Coronary artery (tissue), 2 donors: ENCODE data around the gene PLEKHG4B.
"Not testable (repeated sequence)": the region's sequence is repeated elsewhere in the genome, so short reads cannot be mapped to it uniquely, and the experiment has no call there.

Source experiments
- DNase-seq: peaks from one replicate; pipeline ENCODE4 v3.0.0-alpha.2; 2017; ENCODE audit warnings: low spot score
- H3K27ac ChIP-seq, 2 donors: fragments of 200-600 bp; sonication (generic); one replicate each; pipeline ENCODE4 v1.5.1; 2016 to 2019
- H3K4me3 ChIP-seq: fragments of 200-600 bp; sonication (generic); 2 replicates; pipeline ENCODE4 v1.5.1; 2016; ENCODE audit warnings: mild to moderate bottlenecking, moderate library complexity
- TF ChIP-seq, protein P1 (sequence below): fragments of 200-600 bp; sonication (generic); IDR thresholded peaks from one replicate; pipeline ENCODE4 v1.5.1; 2019; ENCODE audit warnings: antibody characterized with exemption

PLEKHG4B gene

DNA sequence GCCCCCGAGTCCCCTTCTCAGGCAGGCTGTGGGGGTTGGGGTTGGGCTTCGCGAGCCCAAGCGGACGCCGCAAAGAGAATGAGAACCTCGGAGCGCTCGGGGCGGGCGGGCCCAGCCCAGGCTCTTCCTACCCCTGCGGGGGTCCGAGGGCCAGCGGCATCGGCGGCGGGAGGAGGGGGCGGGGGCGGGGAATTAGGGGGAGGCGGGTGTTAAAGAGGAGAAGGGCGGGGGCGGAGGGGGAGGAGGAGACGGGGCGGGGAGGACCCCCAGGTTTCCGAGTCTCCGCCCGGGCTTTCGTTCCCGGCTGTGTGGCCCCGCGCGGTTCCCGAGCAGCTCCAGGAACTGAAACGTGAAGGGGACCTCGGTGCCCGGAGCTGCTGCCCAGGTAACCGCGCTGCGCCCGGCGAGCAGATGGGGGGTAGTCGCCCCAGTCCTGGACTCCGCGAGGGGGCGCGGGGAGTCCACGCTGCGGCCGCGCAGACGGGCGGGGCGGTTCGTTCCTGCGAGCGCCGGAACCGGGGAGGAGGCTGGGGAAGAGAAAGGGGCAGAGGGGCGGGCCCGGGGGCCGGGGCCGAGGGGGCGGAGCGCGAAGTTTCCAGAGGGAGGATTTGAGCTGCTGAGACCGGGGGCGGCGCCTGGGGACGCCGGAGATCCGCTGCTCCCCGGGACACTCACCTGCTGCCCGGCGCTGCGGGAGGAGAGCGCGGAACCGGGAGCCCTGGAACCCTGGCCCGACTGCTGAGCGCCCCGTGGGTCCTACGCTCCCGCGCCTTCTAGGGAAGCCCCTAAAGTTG is 38.4 kb upstream of the PLEKHG4B start:
- Histone ChIP-seq H3K27ac (no peak overlapping the region), H3K4me3 (peak overlapping the region; percentile 76)
- no peak for DNase-seq
- TF ChIP-seq, protein P1, sequence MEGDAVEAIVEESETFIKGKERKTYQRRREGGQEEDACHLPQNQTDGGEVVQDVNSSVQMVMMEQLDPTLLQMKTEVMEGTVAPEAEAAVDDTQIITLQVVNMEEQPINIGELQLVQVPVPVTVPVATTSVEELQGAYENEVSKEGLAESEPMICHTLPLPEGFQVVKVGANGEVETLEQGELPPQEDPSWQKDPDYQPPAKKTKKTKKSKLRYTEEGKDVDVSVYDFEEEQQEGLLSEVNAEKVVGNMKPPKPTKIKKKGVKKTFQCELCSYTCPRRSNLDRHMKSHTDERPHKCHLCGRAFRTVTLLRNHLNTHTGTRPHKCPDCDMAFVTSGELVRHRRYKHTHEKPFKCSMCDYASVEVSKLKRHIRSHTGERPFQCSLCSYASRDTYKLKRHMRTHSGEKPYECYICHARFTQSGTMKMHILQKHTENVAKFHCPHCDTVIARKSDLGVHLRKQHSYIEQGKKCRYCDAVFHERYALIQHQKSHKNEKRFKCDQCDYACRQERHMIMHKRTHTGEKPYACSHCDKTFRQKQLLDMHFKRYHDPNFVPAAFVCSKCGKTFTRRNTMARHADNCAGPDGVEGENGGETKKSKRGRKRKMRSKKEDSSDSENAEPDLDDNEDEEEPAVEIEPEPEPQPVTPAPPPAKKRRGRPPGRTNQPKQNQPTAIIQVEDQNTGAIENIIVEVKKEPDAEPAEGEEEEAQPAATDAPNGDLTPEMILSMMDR = no peak

DNA sequence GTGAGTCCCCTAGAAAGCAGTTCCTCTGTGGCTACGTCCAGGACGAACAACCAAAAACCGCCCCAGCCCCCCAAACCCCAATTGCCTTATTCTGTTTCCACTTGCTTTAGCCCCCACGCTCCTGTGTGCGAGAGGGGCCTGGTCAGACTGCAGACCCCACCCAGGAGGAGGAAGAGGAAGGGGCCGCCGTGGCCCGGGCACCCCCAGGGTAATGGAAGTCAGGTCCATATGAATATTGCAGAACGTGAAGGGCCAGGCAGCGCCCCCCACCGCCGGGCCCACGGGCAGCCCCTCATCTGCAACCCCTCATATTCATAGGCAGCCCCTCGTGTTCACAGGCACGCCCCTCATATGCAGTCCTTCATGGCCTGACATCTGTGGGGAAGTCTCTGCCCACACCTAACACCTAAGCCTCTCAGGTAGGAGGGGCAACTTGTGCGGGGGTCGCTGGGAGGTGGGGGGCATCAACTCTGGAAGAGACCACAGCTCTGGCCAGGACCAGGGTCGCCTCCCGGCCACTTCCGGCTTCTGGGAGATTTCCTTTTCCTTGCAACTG is 37.7 kb upstream of the PLEKHG4B start:
- TF ChIP-seq, protein P1 = no peak
- Histone ChIP-seq H3K4me3 (peak overlapping the region; percentile 76), H3K27ac (no peak overlapping the region)
- DNase-seq = no peak

DNA sequence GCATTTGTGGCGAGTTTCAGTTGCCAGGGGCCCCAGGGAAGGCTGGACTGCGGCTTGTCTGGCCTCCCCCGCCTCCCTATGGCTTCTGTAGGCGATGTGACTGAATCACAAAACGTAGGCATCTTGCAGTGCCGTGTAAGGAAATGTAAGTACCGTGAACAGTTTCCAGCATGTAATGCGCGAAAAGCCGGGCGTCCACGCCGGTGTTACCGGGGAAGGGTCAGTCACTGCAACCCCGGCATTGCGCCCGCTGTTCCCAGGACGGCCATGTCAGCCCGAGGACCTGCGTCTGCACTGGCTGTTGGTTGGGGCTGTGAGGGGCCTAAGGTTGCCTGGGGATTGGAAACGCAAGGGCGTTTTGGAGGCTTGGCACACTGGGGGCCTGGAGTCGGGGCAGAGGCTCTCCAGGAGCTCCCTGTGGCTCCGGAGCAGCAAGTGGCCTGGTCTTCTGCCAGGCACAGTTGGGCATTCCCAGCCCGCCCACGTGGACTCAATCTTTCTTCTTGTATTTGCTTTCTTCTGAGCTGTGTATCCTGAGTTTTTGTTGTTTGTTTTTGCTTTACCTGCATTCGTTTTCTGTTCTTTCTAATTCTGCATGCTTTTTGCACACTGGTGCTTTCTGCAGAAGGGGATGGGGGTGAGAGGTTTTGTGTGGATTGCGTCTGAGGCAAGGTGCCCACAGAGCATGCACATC is 36.9 kb upstream of the PLEKHG4B start:
- H3K4me3 ChIP-seq = no peak overlapping the region
- DNase-seq = no peak
- TF ChIP-seq, protein P1 = no peak
- no peak overlapping the region for H3K27ac ChIP-seq

DNA sequence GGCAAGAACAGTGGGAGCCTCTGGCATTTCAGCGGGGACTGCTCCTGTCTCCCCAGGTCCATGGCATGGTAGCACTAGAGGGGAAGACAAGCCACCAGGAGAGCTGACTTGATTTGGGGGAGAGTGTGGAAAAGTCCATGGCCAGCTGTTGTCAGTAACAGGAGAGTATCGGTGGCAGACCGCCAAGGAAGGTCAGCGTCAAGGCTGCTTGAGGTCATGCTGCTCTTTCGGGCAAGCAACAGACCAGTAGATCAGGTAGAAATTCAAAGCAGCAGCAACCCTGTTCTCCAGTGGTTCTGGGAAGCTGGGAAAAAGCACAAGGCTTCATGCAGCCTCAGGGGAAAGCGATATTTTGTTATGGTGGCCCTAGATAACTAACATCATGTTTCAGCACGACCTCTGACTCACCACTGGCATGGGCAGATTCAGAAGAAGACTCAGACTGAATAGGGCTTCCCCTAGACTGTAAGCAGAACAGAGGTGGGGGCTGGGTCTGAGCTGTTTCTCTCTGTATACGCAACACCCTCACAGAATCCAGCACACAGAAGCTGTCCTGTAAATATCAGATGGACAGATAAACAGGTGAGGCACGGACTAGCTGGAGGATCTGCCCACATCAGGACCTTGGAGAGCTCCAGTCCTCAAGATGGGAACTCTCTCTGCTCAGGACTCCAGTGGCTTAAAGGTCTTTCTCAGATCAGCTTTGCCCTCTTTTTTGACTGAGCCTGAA is 35.2 kb upstream of the PLEKHG4B start:
- Histone ChIP-seq H3K27ac (no peak overlapping the region), H3K4me3 (no peak overlapping the region)
- DNase-seq = no peak
- TF ChIP-seq, protein P1 = no peak

DNA sequence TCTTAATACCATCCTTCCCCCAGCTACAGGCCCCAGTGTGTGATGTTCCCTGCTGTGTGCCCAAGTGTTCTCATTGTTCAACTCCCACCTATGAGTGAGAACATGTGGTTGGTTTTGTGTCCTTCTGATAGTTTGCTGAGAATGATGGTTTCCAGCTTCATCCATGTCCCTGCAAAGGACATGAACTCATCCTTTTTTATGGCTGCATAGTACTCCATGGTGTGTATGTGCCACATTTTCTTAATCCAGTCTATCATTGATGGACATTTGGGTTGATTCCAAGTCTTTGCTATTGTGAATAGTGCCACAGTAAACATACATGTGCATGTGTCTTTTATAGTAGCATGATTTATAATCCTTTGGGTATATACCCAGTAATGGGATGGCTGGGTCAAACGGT is 31.7 kb upstream of the PLEKHG4B start:
- H3K4me3 ChIP-seq, H3K27ac ChIP-seq, DNase-seq: not testable (repeated sequence)

DNA sequence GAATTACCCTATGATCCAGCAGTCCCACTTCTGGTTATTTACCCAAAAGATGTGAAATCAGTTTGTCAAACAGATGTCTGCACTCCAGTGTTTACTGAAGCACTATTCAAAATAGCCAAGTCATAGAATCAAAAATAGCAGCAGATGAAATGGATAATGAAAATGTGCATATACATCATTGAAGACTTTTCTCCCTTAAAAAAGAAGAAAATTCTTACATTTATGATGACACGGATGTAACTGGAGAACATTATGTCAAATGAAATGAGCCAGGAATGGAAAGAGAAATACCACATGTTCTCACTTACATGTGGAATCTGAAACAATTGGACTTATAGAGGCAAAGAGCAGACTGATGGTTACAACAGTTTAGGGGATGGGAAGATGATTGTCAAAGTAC is 21.5 kb upstream of the PLEKHG4B start:
- DNase-seq = no peak
- H3K27ac ChIP-seq = no peak overlapping the region
- TF ChIP-seq, protein P1 = no peak
- no peak overlapping the region for H3K4me3 ChIP-seq

DNA sequence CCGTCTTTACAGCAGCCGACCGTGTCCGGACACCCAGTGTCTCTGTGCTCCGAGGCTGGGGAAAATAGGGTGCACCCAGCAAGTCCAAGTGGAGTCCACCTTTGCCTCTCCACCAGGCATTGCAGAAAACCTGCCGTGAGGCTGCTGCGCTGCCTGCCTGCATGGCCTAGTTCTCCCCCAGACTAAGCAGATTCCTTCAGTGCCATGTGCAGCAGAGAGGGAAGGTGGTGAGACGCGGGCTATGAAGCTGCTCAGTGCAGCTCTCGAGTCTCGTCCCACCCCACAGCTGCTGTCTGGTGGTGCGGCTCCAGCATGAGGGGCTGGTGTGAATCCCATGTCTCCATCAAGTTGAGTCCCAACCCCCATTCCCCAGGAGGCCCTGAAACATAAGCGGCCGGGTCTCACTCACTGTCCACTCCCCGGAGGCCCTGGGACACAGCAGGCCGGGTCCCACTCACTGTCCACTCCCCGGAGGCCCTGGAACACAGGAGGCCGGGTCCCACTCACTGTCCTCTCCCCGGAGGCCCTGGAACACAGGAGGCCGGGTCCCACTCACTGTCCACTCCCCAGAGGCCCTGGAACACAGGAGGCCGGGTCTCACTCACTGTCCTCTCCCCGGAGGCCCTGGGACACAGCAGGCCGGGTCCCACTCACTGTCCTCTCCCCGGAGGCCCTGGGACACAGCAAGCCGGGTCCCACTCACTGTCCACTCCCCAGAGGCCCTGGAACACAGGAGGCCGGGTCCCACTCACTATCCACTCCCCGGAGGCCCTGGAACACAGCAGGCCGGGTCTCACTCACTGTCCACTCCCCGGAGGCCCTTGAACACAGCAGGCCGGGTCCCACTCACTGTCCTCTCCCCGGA is 19.4 kb upstream of the PLEKHG4B start:
- H3K27ac ChIP-seq, DNase-seq, H3K4me3 ChIP-seq: not testable (repeated sequence)

DNA sequence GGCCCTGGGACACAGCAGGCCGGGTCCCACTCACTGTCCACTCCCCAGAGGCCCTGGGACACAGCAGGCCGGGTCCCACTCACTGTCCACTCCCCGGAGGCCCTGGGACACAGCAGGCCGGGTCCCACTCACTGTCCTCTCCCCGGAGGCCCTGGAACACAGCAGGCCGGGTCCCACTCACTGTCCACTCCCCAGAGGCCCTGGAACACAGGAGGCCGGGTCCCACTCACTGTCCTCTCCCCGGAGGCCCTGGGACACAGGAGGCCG is 18.9 kb upstream of the PLEKHG4B start:
- not testable (repeated sequence) for H3K27ac ChIP-seq, H3K4me3 ChIP-seq, DNase-seq
